NCI-H2171 treated with DMSO at 0.1 percent for 48 hours (cell line): Measurements from ENCODE around the gene TULP1.

ENCODE experiments used
- DNase-seq: peaks from one replicate; lab custom pipeline; 2025; lab: John Stamatoyannopoulos, UW

Gene TULP1

DNA sequence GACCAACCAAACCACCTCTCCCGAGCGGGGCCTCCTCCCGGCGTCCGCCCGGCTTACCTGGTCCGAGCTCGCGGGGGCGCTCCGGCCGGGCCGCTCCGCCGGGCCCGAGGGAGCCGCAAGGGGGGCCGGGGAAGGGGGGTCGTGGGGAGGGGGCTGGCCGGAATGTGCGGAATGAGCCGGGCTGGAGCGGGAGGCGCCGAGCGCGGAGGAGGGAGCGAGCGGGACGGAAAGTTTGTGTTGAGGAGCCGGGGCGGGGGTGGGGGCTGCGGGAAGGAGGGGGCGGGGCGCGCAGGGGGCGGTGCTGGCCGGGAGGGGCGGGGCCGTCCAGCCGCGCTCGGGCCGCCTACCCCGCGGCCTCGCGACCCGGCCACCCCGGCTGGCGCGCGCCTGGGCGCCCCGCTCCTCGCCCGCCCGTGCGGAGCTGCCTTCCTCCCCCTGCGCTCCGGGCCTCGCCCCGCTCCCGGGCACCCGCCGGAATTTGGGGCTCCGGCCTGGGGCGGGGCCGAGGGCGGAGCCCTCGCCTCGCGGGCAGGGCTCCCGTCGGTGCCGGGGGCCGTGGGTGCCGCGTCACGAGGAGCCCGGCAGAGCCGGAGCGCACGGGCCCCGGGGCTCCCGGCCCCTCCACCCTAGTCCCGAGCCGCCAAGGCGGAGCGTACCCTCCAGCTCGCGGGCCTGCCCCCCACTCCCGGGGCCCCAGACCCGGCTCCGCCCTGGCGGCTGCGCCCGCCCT lies 15.7 kb downstream of the TULP1 start, which contains the start of gene TEAD3:
TEAD3 (minus strand) TSS at position 239 of the 730 bp plus-strand sequence.
- DNase-seq: peak; percentile 33

GRCh38 chr6:35496036-35496840 lies 16.5 kb downstream of the TULP1 start:
- no peak for DNase-seq

- DNase-seq: no peak
Observed at GRCh38 chr6:35495258-35496035, 17.2 kb downstream of the TULP1 start.

- DNase-seq: no peak
Observed at GRCh38 chr6:35494161-35494563, 18.5 kb downstream of the TULP1 start.

GRCh38 chr6:35493307-35493983 lies 19.3 kb downstream of the TULP1 start:
- DNase-seq: no peak

- no peak for DNase-seq
Observed at GRCh38 chr6:35492974-35493284, 19.8 kb downstream of the TULP1 start.

- DNase-seq: peak; percentile 21
Observed at GRCh38 chr6:35492258-35492973, 20.3 kb downstream of the TULP1 start.

GRCh38 chr6:35491558-35492257 lies 21.0 kb downstream of the TULP1 start:
- peak; percentile 40 for DNase-seq

DNA sequence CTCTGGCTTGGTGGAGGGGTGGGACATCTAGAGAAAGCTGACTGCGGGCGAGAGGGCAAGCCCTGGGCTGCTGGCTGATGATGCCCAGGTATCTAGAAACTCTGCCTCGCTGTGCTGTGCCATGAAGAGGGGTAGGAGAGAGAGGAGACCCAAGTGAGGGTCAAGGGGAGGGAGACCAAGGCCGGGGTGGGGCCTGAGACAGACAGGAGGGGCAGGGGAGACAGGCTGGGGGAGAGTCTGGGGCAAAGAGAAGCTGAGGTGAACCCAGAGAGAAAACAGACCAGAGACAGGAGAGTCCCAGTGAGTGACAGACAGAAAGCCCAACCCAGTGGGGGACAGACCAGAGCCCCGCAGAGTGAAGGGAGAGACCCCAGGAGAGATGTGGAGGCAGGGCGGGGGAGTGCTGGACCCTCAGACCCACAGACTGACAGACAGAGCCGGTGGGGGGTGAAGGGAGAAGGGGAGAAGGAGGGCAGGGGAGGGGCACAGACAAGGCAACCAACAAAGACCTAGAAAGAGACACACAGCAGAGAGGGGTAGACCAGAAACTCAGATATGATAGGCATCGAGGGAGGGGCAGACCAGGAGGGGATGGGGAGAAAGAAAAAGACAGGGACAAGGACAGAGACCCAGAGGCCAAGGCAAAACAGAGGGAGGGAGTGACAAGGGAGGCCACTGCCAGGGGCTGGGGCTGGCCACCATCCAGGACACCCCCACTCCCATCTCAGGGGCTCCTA lies 21.7 kb downstream of the TULP1 start:
- no peak for DNase-seq

GRCh38 chr6:35489995-35490791 lies 22.5 kb downstream of the TULP1 start:
- DNase-seq: peak; percentile 89

DNA sequence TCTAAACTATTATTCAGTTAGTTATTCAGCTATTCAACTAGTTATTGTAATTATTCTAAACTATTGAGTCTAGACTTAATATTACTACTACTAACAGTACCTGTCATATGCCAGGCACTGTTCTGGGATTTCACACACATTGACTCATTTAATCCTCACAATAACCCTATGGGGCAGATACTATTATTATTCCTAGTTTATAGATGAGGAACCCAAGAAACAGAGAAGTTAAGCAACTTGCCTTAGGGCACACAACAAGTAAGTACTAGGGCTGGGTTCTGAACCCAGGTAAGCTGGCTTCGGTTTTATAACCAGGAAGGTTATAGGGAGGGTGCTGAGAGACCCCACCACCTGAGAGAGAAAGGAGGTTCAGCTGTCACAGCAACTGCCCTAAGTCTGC lies 23.6 kb downstream of the TULP1 start:
- DNase-seq: no peak

DNA sequence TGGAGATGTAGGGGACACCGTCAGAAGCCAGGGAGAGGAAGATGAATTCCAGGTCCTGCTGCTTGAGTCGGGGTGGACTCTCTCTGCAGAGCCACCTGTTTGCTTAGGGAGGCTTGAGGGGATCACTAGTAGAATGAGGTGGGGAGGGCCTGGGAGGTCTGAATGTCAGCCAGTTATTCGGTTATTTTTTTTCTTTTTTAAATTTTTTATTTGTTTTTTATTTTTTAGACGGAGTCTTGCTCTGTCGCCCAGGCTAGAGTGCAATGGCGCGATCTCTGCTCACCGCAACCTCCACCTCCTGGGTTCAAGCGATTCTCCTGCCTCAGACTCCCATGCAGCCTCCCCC lies 24.2 kb downstream of the TULP1 start:
- DNase-seq: no peak

DNA sequence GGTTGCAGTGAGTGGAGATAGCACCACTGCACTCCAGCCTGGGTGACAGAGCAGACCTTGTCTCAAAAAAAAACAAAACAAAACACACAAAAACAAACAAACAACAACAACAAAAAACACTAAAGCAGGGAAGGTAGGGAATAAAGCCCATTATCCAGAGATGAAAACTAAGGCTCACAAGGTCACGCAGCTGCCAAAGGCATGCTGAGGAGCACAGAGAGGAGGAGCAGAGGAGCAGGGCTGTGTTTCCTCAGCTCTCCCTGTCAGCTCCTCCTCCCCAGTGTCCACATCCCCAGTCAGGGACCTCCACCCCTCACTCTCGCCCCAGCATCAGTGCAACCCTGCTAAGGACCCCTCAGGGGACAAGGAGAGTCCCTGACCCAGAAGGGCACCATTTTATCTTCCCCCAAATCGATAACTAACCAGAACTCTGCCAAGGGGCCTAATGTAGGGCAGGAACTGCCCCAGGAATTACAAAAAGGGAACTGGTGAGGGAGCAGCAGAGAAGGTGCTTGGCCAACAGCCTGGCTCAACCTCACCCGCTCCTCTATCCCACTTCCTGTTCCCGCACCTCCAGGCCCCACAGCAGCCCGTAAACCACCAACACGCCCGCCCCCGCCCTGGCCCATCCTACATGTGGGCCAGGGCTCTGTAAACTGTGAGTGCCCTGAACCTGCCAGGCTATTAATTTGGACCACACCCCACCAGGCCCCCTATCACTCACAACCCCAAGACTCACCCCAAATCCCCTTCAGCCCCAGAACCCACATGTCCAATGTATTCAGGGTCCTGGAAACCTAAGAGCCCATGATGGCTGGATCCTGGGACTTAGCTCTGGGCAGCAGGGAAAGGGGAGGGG lies 24.8 kb downstream of the TULP1 start:
- DNase-seq: no peak

- DNase-seq: peak; percentile 76
Observed at GRCh38 chr6:35486005-35486925, 26.4 kb downstream of the TULP1 start.

- DNase-seq: peak; percentile 50
Observed at GRCh38 chr6:35485402-35485877, 27.3 kb downstream of the TULP1 start.

GRCh38 chr6:35484921-35485392 lies 27.7 kb downstream of the TULP1 start:
- no peak for DNase-seq
